ENCODE measurements around the gene HID1.
A peak's percentile ranks its signal among the peaks of the same experiment; 100 is the strongest.
"Not testable (repeated sequence)": the region's sequence is repeated elsewhere in the genome, so short reads cannot be mapped to it uniquely, and the experiment has no call there.

HID1 gene

GRCh38 chr17:74998783-74999182 is 26.2 kb upstream of the HID1 start:
- no peak for DNase-seq

GRCh38 chr17:74995847-74996246 is 23.3 kb upstream of the HID1 start:
- no peak for DNase-seq

DNA sequence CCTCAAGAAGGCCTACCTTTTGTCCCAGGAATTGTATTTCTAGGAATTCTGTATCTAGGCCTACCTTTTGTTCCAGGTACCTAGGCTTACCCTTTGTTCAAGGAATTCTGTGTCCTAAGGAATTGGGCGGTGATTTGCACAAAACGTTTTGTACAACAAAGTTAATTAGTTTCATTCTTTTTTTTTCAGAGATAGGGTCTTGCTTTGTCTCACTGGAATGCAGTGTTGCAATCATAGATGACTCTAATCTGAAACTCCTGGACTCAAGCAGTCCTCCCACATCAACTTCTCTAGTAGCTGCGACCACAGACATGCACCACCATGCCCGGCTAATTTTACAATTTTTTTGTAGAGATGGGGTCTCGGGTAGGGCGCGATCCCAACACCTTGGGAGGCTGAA is 21.9 kb upstream of the HID1 start:
- DNase-seq = no peak

- DNase-seq = no peak
These were observed 19.7 kb upstream of the HID1 start for GRCh38 chr17:74992223-74992622.

- DNase-seq = no peak
These were observed 18.1 kb upstream of the HID1 start for GRCh38 chr17:74990581-74991105.

DNA sequence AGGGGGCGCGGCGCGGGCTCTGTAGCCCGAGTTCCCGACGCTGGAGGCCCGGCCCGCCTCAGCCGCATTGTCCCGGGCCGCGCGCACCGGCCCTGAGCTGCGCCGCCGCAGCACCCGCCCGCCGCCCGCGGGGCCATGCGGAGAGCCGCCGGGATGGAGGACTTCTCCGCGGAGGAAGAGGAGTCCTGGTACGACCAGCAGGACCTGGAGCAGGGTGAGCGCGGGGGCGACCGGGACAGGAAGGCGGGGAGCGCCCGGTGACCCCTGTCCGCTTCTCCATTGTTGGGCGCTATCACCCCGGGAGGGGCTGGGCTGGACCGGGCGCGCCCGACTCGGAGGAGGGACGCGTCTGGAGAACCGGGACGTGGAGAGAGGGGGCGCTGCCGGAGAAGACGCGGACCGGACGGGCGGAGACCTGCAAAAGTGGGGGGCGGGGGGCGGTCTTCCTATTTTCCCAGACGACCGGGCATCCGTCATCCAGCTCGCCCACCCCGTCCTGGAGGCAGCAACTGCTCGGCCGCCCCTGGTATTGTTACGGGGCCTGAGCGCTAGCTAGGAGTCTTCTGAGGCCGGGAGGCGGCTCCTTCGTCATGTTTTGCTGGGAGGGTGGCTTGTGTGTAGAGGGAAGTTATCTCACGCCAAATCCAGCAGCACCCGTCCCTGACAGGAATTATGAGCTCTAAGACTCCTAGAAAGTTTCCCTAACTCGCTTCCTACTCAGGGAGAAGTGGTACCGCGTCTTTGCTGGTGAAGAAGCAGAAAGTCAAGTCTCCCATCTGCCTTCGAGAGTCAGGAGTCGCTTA is 15.6 kb upstream of the HID1 start:
- DNase-seq = peak; percentile 82

DNA sequence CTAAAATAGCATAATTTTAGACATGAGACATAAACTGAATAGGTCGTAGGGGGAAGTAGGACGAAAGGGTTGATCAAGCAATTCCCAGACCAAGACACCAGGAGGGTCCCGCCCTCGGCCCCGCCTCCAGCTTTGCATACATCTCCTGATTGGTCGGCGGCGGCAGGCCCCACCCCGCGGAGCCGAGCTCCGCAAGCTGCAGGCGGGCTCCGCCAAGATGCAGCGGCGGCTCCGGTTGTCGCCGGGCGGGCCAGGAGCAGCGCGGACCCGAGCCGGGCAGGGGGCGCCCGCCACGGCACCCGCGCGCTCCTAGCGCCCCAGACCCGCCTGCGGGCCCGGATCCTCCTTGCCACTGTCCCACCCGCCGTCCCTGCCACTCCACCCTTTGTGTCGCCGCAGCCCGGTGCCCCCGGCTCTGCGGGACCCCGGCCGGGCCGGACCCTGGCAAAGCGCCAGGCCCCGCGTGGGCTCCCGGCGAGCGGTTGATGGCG is 14.9 kb upstream of the HID1 start, which contains the start of gene CDR2L:
TSS of gene CDR2L (plus strand) at position 215 of the 491 bp plus-strand sequence. CDS start 412 bp downstream, outside the sequence.
- peak; percentile 92 for DNase-seq

GRCh38 chr17:74986206-74986576 is 13.6 kb upstream of the HID1 start:
- DNase-seq = no peak

GRCh38 chr17:74982663-74983313 is 10.2 kb upstream of the HID1 start:
- DNase-seq = not testable (repeated sequence)

DNA sequence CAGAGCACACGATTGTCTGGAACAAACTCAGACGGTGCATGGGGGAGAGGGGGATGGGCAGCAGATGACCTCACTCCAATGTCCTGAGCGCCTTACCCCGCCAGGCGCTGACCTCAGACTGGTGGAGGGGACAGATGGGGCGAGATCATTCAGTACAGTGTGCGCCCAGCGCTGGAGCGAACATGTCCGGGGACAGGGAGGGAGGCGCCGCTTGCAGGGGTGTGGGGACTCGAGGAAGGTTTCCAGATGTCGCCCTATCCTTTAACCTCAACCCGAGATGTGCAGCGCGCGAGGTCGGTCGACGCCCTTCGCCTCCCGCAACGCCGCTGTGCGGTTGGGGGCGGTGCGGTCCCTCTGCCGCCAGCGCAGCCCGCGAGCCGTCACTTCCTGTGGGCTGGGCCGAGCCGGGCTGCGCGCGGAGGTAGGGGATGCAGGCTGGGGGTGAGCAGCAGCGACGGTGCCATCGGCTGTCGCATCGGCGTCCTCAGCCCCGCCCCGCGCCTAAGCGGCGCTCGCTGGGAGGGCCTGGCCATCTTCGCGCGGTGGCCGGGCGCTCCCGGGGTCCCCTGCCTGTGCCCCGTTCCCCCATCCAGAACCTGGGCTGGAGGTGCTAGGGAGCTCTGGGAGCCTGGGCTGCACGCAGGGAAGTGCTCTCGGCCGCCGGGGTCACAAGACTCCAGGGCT is 9.6 kb upstream of the HID1 start:
- DNase-seq = peak; percentile 71

GRCh38 chr17:74981318-74981978 is 8.9 kb upstream of the HID1 start:
- no peak for DNase-seq

DNA sequence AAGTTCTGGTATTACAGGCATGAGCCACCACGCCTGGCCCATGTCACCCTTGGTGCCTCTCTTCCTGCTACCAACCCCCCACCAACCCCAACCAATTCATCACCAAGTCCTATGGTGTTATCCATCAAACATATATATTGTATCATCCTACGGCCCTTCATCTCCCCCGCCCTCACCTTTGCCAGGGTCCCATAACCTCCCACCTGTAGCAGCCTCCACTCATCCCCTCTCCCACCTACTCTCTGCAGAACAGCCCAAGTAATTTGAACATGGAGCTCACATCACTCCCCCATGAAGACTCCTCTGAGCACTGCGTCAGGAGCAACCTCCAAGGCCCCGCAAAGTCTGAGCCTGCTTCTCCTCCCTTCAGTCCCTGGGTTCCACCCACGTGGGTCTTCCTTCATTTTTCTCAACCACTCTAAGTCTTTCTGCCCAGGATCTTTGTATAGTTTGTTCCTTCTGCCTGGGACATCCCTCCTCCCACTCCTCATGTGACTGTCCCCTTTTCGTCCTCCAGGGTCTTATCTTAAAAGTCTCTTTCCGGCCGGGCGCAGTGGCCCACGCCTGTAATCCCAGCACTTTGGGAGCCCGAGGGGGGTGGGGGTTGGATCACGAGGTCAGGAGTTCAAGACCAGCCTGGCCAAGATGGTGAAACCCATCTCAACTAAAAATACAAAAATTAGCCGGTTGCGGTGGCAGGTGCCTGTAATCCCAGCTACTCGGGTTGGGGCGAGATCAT is 7.0 kb upstream of the HID1 start:
- no peak for DNase-seq

DNA sequence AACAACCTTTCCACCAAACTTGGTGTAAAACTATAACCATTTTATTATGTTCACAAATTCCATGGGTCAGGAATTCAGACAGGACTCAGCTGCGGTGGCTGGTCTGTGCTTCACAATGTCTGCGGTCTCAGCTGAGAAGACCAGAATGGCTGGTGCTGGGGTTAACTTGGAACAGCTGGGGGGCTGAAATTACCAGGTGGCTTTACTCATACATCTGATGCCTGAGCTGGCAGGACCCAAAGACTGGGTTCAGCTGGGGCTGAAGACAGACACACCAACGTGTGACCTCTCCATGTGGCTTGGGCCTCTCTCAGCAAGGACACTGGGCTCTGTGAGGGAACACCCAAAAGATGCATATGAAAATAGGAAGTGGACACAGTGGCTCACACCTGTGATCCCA is 5.7 kb upstream of the HID1 start:
- DNase-seq = no peak

DNA sequence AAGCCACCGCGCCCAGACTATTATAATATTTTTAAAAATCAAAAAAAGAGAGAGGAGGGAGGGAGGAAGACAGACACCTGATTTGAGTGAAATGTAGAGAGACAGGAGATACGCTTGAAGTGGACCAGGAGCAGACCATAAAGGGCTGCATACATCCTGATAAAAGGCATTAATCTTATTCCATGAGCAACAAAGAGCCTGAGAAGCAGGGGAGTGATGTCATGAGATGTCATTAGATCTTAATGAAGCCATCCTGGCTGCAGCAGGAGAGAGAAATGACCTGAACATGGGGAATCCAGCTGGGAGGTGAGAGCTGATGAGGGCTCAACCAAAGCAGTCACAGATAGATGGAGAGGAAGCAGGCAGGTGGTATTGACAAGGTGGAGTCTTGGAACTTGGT is 5.2 kb upstream of the HID1 start:
- DNase-seq = no peak

GRCh38 chr17:74975943-74976342 is 3.4 kb upstream of the HID1 start:
- no peak for DNase-seq

DNA sequence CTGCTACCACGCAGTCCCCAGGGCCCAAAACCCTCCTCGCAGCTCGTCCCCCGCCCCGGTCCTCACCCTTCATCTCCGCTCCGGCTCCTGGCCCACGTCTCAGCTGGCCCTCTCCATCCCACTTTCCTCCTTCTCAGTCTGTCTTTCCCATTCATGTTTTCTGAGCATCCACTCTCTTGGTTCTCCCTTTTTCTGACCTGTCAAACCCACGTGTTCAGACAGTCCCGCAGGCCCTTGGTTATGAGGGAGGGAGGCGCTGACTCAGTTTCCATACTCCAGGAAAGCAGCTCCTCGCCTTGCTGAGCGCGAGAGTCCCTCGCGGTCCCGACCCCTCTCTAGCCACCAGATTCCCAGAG is 392 bp upstream of the HID1 start:
- DNase-seq = no peak

- no peak for DNase-seq
These were observed 785 bp downstream of the HID1 start for GRCh38 chr17:74971842-74972106.

DNA sequence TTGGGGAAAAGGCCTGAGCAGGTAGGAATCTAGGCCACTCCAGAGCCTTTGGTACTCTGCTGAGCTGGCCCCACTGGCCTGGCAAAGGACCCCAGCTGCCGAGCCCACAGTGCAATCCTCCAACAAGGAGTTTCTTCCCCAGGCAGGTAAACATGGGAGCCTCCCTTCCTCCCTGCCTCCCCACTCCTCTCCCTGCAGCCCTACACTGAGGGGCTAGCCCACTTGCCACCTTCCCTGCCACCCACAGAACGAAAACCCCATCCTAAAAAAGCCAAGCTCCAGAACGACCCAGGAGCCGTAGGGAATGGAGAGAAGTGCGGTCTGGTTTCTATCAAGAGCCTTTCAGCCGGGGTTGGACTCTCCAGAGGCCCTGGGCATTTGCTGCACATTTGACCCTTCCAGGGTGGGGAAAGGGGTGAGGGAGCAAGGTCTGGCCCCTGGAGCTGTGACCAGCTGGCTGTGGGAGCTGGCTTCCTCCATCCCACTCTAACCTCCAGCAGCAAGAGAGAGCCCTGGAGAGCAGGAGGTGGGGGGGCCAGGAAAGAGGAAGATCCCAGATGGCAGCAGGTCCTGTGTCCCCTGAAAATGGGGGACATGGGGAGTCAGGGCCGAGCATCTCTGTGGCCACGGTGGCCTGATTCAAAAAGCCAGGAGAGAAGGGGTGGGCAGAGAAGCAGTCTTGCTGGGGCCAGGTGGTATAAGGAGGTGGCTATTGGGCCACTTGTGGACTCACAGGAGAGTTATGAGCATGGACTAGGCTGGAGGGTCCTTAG is 1.3 kb downstream of the HID1 start:
- DNase-seq = no peak

DNA sequence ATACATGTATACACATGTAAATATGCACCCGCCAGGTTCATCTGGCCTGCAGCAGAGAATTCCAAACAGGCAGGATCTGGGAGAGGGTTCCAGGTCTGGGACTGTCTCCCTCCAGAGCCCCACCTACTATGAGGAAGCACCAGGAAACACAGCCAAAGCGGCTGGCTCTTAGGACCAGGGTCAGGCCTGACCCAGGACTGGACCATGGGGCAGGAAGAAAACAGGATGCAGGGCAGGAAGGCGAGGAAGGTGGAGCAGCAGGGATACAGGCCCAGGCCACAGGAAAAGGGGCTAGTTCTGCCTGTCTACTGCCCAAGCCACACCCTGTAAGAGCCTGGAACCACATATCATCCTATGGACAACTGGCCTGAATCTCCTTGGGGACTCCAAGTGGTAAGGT is 2.2 kb downstream of the HID1 start:
- no peak for DNase-seq

GRCh38 chr17:74969501-74969900 is 3.1 kb downstream of the HID1 start:
- DNase-seq = not testable (repeated sequence)

- no peak for DNase-seq
These were observed 4.2 kb downstream of the HID1 start for GRCh38 chr17:74968361-74968780.

Measured in fibroblast of skin of back (primary cell).